Right ventricle myocardium superior (tissue), 1 donor: ENCODE results near the gene BEST3. TPM values are rescaled to one million over a fixed set of nuclear protein-coding genes. Genes with fewer than 3 reads are reported as not detected.
"Not testable (repeated sequence)": the region's sequence is repeated elsewhere in the genome, so short reads cannot be mapped to it uniquely, and the experiment has no call there.

ENCODE experiments used
- ATAC-seq: fragments of 200-7000 bp; cut with Tn5 transposase; one replicate; pipeline ENCODE4 v1.9.1; 2020; ENCODE audit warnings: mild to moderate bottlenecking; ENCODE audit not compliant: poor library complexity
- DNase-seq: peaks from one replicate; pipeline ENCODE4 v3.0.0-alpha.2; 2020
- intact Hi-C: fragments of 100-400 bp; cut with DNase I; formaldehyde crosslinking; loops from one replicate; pipeline ENCODE4 v1.11.2; 2022
- total RNA-seq: library from RNA; stranded (reverse); fragmentation: NEBNext Ultra II Directional; extraction: Animal tissue kit (Norgen Biotek cat#: 25700); gene quantifications from one replicate; pipeline ENCODE4 v1.2.1, GENCODE V29; 2021
- donor health status: DM: no; HTN: yes; CAD: no; lungs with severe emphysema.

Gene BEST3
- total RNA-seq, 1 donor from 2014 or later, result 0.48 TPM

- ATAC-seq, result no peak
- intact Hi-C loops, result no loop called here
- no peak for DNase-seq
Observed at GRCh38 chr12:69689638-69690037, 9.5 kb downstream of the BEST3 start.

- ATAC-seq (peak; percentile 81), DNase-seq (peak; percentile 62)
- intact Hi-C loops, result no loop called here
Observed at GRCh38 chr12:69688471-69689427, 10.4 kb downstream of the BEST3 start.

- DNase-seq (no peak), ATAC-seq (no peak)
- intact Hi-C loops, result no loop called here
Observed at GRCh38 chr12:69688021-69688420, 11.1 kb downstream of the BEST3 start.

GRCh38 chr12:69687390-69687789, 11.7 kb downstream of the BEST3 start:
- ATAC-seq (no peak), DNase-seq (no peak)
- intact Hi-C loops, result no loop called here

GRCh38 chr12:69686731-69687130, 12.4 kb downstream of the BEST3 start:
- no peak for ATAC-seq
- intact Hi-C loops, result no loop called here
- no peak for DNase-seq

GRCh38 chr12:69685810-69686209, 13.3 kb downstream of the BEST3 start:
- DNase-seq, result no peak
- intact Hi-C loops, result no loop called here
- ATAC-seq, result no peak

GRCh38 chr12:69684466-69684865, 14.6 kb downstream of the BEST3 start:
- ATAC-seq, result no peak
- DNase-seq, result no peak
- intact Hi-C loops, result no loop called here

GRCh38 chr12:69682110-69682755, 16.9 kb downstream of the BEST3 start:
- intact Hi-C loops, result no loop called here
- DNase-seq (no peak), ATAC-seq (no peak)

- no peak for DNase-seq
- ATAC-seq, result no peak
- intact Hi-C loops, result no loop called here
Observed at GRCh38 chr12:69679119-69679518, 20.0 kb downstream of the BEST3 start.

- intact Hi-C loops, result no loop called here
- DNase-seq, result no peak
- ATAC-seq, result no peak
Observed at GRCh38 chr12:69676257-69677012, 22.7 kb downstream of the BEST3 start.

GRCh38 chr12:69672195-69672594, 26.9 kb downstream of the BEST3 start:
- DNase-seq (no peak), ATAC-seq (no peak)
- intact Hi-C loops, result no loop called here

- ATAC-seq (no peak), DNase-seq (no peak)
- intact Hi-C loops, result no loop called here
Observed at GRCh38 chr12:69671597-69671996, 27.5 kb downstream of the BEST3 start.

GRCh38 chr12:69666798-69667197, 32.3 kb downstream of the BEST3 start:
- DNase-seq, result no peak
- no peak for ATAC-seq
- intact Hi-C loops, result no loop called here

GRCh38 chr12:69664930-69665377, 34.1 kb downstream of the BEST3 start:
- intact Hi-C loops, DNase-seq: not testable (repeated sequence)
- ATAC-seq, result peak; percentile 53

GRCh38 chr12:69663726-69664125, 35.4 kb downstream of the BEST3 start:
- DNase-seq (no peak), ATAC-seq (no peak)
- intact Hi-C loops, result no loop called here

- DNase-seq (no peak), ATAC-seq (no peak)
- intact Hi-C loops, result no loop called here
Observed at GRCh38 chr12:69662764-69663163, 36.3 kb downstream of the BEST3 start.

- DNase-seq, result no peak
- intact Hi-C loops, result no loop called here
- ATAC-seq, result no peak
Observed at GRCh38 chr12:69661386-69661785, 37.7 kb downstream of the BEST3 start.

- intact Hi-C loops, result no loop called here
- ATAC-seq (no peak), DNase-seq (no peak)
Observed at GRCh38 chr12:69660164-69660863, 38.8 kb downstream of the BEST3 start.

GRCh38 chr12:69658203-69658602, 40.9 kb downstream of the BEST3 start:
- intact Hi-C loops, result no loop called here
- no peak for DNase-seq
- ATAC-seq, result no peak
